Stomach (tissue), 9 donors: ENCODE measurements around the gene ELP1. TPM values are rescaled to one million over a fixed set of nuclear protein-coding genes. Genes with fewer than 3 reads are reported as not detected.

Source experiments
- DNase-seq, 2 donors: peaks; one replicate each; pipeline versions ENCODE4 v3.0.0 to v3.0.0-alpha.2; 2013 to 2019
- H3K27ac ChIP-seq, 5 donors: fragments of 200-600 bp in 4 of 5; sonication (generic) in 4 of 5; one replicate each; pipeline ENCODE4 v1.5.1; 2013 to 2019; ENCODE audit warnings: mild to moderate bottlenecking in 1 of 5, moderate library complexity in 1 of 5
- H3K27me3 ChIP-seq, 3 donors: fragments of 200-600 bp; sonication (generic); one replicate each; pipeline ENCODE4 v1.5.1; 2017 to 2019; ENCODE audit warnings: mixed run types in 1 of 3
- H3K36me3 ChIP-seq, 4 donors: fragments of 200-600 bp; sonication (generic); 1 replicate in 3 of 4; 2 replicates in 1 of 4; pipeline ENCODE4 v1.5.1; 2016 to 2019
- H3K4me1 ChIP-seq, 4 donors: fragments of 200-600 bp; sonication (generic); one replicate each; pipeline ENCODE4 v1.5.1; 2016 to 2019
- H3K4me3 ChIP-seq, 4 donors: fragments of 200-600 bp; sonication (generic) in 3 of 4; one replicate each; pipeline ENCODE4 v1.5.1; 2016 to 2019; ENCODE audit warnings: mild to moderate bottlenecking in 1 of 4
- H3K9me3 ChIP-seq, 4 donors: fragments of 200-600 bp; sonication (generic); one replicate each; pipeline ENCODE4 v1.5.1; 2016 to 2019
- CTCF ChIP-seq, 7 experiments: fragments of 450-650 bp in 4 of 7; fragments of 200-600 bp in 3 of 7; sonication (generic) in 3 of 7; IDR thresholded peaks; one replicate each; pipeline ENCODE4 v1.5.1; 2016 to 2019; ENCODE audit warnings: antibody characterized with exemption in 7 of 7, control low read depth in 2 of 7, mild to moderate bottlenecking in 1 of 7
- EP300 ChIP-seq: sonication (generic); formaldehyde crosslinking; IDR thresholded peaks from one replicate; pipeline ENCODE4 v1.6.1; 2017; ENCODE audit warnings: antibody characterized with exemption
- POLR2A ChIP-seq, 4 donors: fragments of 450-650 bp; IDR thresholded peaks; one replicate each; pipeline ENCODE4 v1.6.1; 2016; ENCODE audit warnings: antibody characterized with exemption in 4 of 4, control low read depth in 2 of 4, mild to moderate bottlenecking in 1 of 4, moderate library complexity in 1 of 4
- POLR2AphosphoS5 ChIP-seq, 3 donors: sonication (generic); formaldehyde crosslinking; IDR thresholded peaks; one replicate each; pipeline ENCODE4 v1.6.1; 2016; ENCODE audit warnings: antibody characterized with exemption in 3 of 3
- WGBS, 5 donors: extraction: QIAGEN DNeasy Blood & Tissue Kit in 3 of 5; methylation state at CpG; one replicate each; pipeline versions ENCODE4 v1.1.5 to v1.1.7; 2013 to 2018; 5-methylcytosine and 5-hydroxymethylcytosine counted together
- intact Hi-C: fragments of 100-400 bp; cut with DNase I; formaldehyde crosslinking; loops from one replicate; pipeline ENCODE4 v1.15.1; 2023; ENCODE audit warnings: low total_unique reads
- polyA plus RNA-seq, 3 donors: library from polyadenylated mRNA; stranded (reverse); fragments of 200-250 nt; gene quantifications; one replicate each; pipeline ENCODE4 v1.2.3, GENCODE V29; 2013
- total RNA-seq, 5 donors: library from RNA; depleted of rRNA; stranded (reverse); fragments of >200 nt; gene quantifications; one replicate each; pipeline versions ENCODE4 v1.1.0 to v1.2.3, GENCODE V29; 2014 to 2016
- donor health status: healthy with polysubstance abuse.
- donor health status: Bipolar disorder and iron deficiency.
- donor health status: healthy.

Gene ELP1
- total and polyA plus RNA-seq, 8 donors, result 6.0 to 47.3 (median 19.0) TPM

DNA sequence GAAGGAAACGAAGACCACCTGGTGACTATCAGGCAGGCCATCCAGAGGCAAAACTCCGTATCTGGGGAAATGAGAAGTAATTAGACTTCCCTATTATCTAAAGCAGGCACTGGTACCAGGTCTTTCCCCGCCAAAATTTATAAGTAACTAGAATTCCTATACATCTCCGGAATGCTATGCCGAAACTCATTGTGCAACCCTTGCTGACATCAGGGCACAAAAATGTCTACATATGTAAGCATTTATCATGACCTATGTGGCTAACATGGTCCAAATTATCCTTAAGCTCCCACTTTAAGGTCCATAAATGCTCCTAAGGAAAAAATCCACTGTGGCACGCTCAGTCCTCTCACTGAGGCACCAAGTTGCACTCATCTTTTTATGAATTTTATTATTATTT, 95.9 kb downstream of the ELP1 start:
- Histone ChIP-seq H3K4me1 (no peaks in the 10 kb centered on the region), H3K36me3 (no peaks in the 10 kb centered on the region), H3K27ac (no peak overlapping the region), H3K9me3 (no peaks in the 10 kb centered on the region), H3K4me3 (no peak overlapping the region), H3K27me3 (no peaks in the 10 kb centered on the region)
- no peak for DNase-seq
- TF ChIP-seq POLR2AphosphoS5 (IDR thresholded peaks at IDR 0.05) (no peak), POLR2A (IDR thresholded peaks at IDR 0.05) (no peak), CTCF (IDR thresholded peaks at IDR 0.05) (no peak), EP300 (no peak)
- WGBS, 5 donors, result 80 to 93% (median 90%) methylated on average over 6 of the region's 6 CpGs
- intact Hi-C loops, result no loop called here

DNA sequence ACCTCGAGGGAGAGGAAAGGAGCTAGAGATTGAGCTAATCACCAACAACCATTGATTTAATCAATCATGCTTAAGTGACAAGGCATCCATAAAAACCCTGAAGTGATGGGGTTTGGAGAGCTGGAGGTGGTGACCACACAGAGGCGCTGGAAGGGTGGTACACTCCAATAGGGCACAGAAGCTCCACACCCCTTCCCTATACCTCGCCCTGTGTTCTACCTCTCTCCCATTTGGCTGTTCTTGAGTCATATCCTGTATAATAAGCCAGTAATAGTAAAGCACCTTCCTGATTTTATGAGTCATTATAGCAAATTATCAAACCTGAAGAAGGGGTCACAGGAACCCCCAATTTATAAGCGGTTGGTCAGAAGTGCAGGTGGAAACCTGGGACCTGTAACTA, 96.4 kb downstream of the ELP1 start:
- DNase-seq, result no peak
- no peaks in the 10 kb centered on the region for H3K27me3 ChIP-seq
- no peaks in the 10 kb centered on the region for H3K4me1 ChIP-seq
- no peak overlapping the region for H3K27ac ChIP-seq
- TF ChIP-seq CTCF (IDR thresholded peaks at IDR 0.05), result no peak
- no peak for TF ChIP-seq POLR2AphosphoS5 (IDR thresholded peaks at IDR 0.05)
- TF ChIP-seq EP300, result no peak
- no peak for TF ChIP-seq POLR2A (IDR thresholded peaks at IDR 0.05)
- no peaks in the 10 kb centered on the region for H3K9me3 ChIP-seq
- 67 to 75% (median 71%) methylated on average over 4 of the region's 4 CpGs for WGBS, 5 donors
- no peaks in the 10 kb centered on the region for H3K36me3 ChIP-seq
- no peak overlapping the region for H3K4me3 ChIP-seq
- intact Hi-C loops, result no loop called here

DNA sequence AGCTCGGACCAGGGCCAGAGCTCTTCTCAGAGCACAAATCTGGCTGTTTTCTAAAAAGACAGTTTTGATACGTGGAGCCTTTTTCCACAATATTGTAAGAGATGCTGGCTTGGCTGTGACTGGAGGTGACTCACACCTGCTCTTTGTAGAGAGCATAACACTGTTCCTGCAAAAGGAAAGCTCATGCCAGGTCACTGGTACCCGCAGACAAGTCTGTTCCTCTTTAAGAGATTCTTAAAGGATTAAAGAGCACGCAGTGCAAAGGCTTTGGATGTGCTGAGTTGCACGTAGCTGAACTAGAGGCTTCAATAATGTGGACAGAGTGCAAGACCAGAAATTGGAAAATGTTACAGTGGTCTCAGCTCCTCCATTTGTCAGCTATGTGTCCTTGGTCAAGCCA, 97.1 kb downstream of the ELP1 start:
- DNase-seq, result no peak
- no peak overlapping the region for H3K27ac ChIP-seq
- H3K4me3 ChIP-seq, result no peak overlapping the region
- TF ChIP-seq CTCF (IDR thresholded peaks at IDR 0.05), result no peak
- TF ChIP-seq POLR2A (IDR thresholded peaks at IDR 0.05), result no peak
- TF ChIP-seq POLR2AphosphoS5 (IDR thresholded peaks at IDR 0.05), result no peak
- no peak for TF ChIP-seq EP300
- no peaks in the 10 kb centered on the region for H3K36me3 ChIP-seq
- no peaks in the 10 kb centered on the region for H3K27me3 ChIP-seq
- 58 to 79% (median 67%) methylated on average over 5 of the region's 5 CpGs for WGBS, 5 donors
- no peaks in the 10 kb centered on the region for H3K4me1 ChIP-seq
- no peaks in the 10 kb centered on the region for H3K9me3 ChIP-seq
- intact Hi-C loops, result no loop called here

DNA sequence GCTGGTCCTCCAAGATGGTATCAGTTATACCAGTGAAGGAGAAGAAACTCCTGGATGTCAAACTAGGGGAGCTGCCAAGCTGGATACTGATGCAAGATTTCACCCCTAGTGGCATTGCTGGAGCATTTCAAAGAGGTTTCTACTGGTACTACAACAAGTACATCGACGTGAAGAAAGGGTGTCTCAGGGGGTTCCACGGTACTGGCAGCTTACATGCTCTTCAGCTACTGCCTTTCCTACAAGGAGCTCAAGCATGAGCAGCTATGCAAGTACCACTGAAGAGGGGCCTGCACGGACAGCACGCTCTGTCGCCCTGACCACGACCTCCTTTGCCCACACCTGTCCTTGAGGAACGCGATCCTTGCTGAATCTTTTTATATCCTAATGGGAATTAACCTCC, 97.6 kb downstream of the ELP1 start:
- 83 to 92% (median 89%) methylated on average over 6 to 9 of the region's 9 CpGs for WGBS, 5 donors
- TF ChIP-seq POLR2A (IDR thresholded peaks at IDR 0.05) (no peak), CTCF (IDR thresholded peaks at IDR 0.05) (no peak), EP300 (no peak), POLR2AphosphoS5 (IDR thresholded peaks at IDR 0.05) (no peak)
- Histone ChIP-seq H3K9me3 (no peaks in the 10 kb centered on the region), H3K27ac (no peak overlapping the region), H3K27me3 (no peaks in the 10 kb centered on the region), H3K4me3 (no peak overlapping the region), H3K36me3 (no peaks in the 10 kb centered on the region), H3K4me1 (no peaks in the 10 kb centered on the region)
- intact Hi-C loops, result no loop called here
- DNase-seq, result no peak
